Tibial artery (tissue), 4 donors: Measurements from ENCODE around the gene YPEL1.

Source experiments
- DNase-seq, 2 donors: peaks; one replicate each; pipeline ENCODE4 v3.0.0-alpha.2; 2019
- H3K27ac ChIP-seq, 2 donors: fragments of 200-600 bp; sonication (generic) in 1 of 2; 1 replicate in 1 of 2; 2 replicates in 1 of 2; pipeline ENCODE4 v1.5.1; 2018 to 2019; ENCODE audit warnings: mild to moderate bottlenecking in 1 of 2
- H3K27me3 ChIP-seq, 2 donors: fragments of 200-600 bp; sonication (generic) in 1 of 2; one replicate each; pipeline versions ENCODE4 v1.5.1 to v1.6.0; 2016 to 2019
- H3K36me3 ChIP-seq, 3 donors: fragments of 200-600 bp; sonication (generic) in 2 of 3; one replicate each; pipeline ENCODE4 v1.5.1; 2016 to 2019; ENCODE audit warnings: mild to moderate bottlenecking in 2 of 3
- H3K4me1 ChIP-seq, 4 donors: fragments of 200-600 bp; sonication (generic) in 2 of 4; 1 replicate in 3 of 4; 2 replicates in 1 of 4; pipeline ENCODE4 v1.5.1; 2016 to 2019
- H3K4me3 ChIP-seq, 2 donors: fragments of 200-600 bp; sonication (generic) in 1 of 2; 1 replicate in 1 of 2; 2 replicates in 1 of 2; pipeline ENCODE4 v1.5.1; 2018 to 2019; ENCODE audit warnings: mild to moderate bottlenecking in 2 of 2
- H3K9me3 ChIP-seq, 3 donors: fragments of 200-600 bp; sonication (generic) in 1 of 3; one replicate each; pipeline ENCODE4 v1.5.1; 2016 to 2019
- CTCF ChIP-seq, 2 experiments: fragments of 200-600 bp in 1 of 2; fragments of 450-650 bp in 1 of 2; IDR thresholded peaks; one replicate each; pipeline ENCODE4 v1.5.1; 2017 to 2019; ENCODE audit warnings: antibody characterized with exemption in 2 of 2, mild to moderate bottlenecking in 1 of 2, moderate library complexity in 1 of 2
- intact Hi-C: fragments of 100-400 bp; cut with DNase I; formaldehyde crosslinking; loops from one replicate; pipeline ENCODE4 v1.15.0; 2023; ENCODE audit warnings: low total_unique reads

The YPEL1 gene

GRCh38 chr22:21677606-21678443 lies 57.8 kb downstream of the YPEL1 start:
- H3K27ac ChIP-seq: no peak overlapping the region
- H3K4me3 ChIP-seq: no peak overlapping the region
- intact Hi-C loops: no loop called here
- no peak for DNase-seq
- no peaks in the 10 kb centered on the region for H3K27me3 ChIP-seq
- no peaks in the 10 kb centered on the region for H3K4me1 ChIP-seq
- TF ChIP-seq CTCF (IDR thresholded peaks at IDR 0.05): no peak
- H3K9me3 ChIP-seq: no peaks in the 10 kb centered on the region
- H3K36me3 ChIP-seq: peaks cover 37 to 75% (median 52%) of the 10 kb centered on the region in 3 donors

- DNase-seq: no peak
- no peaks in the 10 kb centered on the region for H3K9me3 ChIP-seq
- intact Hi-C loops: no loop called here
- no peak overlapping the region for H3K27ac ChIP-seq
- no peak overlapping the region for H3K4me3 ChIP-seq
- no peak for TF ChIP-seq CTCF (IDR thresholded peaks at IDR 0.05)
- peaks cover 47 to 85% (median 54%) of the 10 kb centered on the region in 3 donors for H3K36me3 ChIP-seq
- H3K27me3 ChIP-seq: no peaks in the 10 kb centered on the region
- H3K4me1 ChIP-seq: no peaks in the 10 kb centered on the region
These were observed 60.9 kb downstream of the YPEL1 start for GRCh38 chr22:21674638-21675245.

DNA sequence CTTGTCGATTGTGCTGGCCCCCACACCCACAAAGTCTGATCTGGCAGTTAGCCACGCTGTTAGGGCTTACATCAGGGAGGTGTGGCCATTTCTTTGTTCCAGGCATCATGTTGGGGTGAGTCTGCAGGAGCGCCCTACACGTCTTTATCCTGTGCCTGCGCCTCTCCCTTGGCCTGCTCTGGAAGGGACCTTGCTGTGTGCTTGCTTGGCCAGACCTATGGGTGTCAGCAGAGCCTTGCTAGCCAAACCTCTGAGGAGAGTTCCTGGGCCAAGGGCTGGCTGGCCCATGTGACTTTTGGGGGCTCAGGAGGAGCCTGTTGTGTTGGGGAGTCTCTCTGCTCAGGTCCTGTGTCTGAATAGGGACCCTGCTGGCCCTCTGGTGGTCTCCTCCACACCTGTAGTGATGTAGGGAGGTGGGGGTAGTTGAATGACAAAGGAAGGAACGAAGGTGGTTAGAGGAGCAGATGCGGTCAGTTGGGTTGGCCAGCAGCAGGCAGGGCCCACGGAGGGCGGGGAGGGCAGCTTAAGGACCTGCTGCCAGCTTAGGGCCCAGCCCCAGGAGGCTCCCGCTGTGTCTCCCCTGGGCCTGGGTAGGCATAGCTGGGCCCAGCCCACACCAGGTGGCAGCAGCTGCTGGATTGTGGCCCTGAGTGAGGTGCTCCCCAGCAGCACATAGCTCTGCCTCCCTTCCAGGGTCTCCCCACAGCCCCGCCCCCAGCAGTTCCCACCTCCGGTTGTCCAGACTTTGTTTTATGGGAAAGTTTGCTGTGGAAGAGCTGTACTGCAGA lies 61.9 kb downstream of the YPEL1 start:
- H3K4me1 ChIP-seq: no peaks in the 10 kb centered on the region
- no peaks in the 10 kb centered on the region for H3K27me3 ChIP-seq
- H3K4me3 ChIP-seq: no peak overlapping the region
- no peak overlapping the region for H3K27ac ChIP-seq
- TF ChIP-seq CTCF (IDR thresholded peaks at IDR 0.05): no peak
- peaks cover 47 to 88% (median 61%) of the 10 kb centered on the region in 3 donors for H3K36me3 ChIP-seq
- DNase-seq: no peak
- no peaks in the 10 kb centered on the region for H3K9me3 ChIP-seq
- intact Hi-C loops: no loop called here

DNA sequence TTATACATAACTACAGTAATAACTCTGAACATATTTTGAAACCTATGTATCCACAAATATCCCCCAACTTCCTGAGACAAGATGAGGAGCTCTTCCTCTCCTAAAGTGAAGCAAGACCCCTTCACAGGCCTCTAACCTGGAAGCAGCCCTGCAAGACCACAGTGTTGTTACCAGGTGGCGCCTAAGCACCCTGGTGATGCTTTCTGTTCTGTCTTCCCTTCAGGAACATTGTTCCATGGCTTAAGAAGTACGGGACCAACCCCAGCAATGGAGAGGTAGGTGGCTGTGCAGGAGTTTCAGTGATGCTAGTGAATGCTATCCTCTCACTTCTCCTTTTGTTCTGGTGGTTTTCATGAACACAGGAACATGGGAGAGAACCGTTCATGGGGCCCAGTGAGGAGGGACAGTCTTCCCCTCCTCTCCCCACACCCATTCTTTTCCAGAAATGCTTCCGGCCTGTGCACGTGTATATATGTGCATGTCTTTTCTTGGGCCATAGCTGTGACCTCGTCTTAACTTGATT lies 63.4 kb downstream of the YPEL1 start:
- H3K27me3 ChIP-seq: no peaks in the 10 kb centered on the region
- H3K36me3 ChIP-seq: peaks cover 47 to 74% (median 61%) of the 10 kb centered on the region in 3 donors
- H3K4me1 ChIP-seq: peaks cover 0 to 4% (median 1%) of the 10 kb centered on the region in 4 donors
- no peak overlapping the region for H3K4me3 ChIP-seq
- TF ChIP-seq CTCF (IDR thresholded peaks at IDR 0.05): no peak
- no peak for DNase-seq
- H3K9me3 ChIP-seq: no peaks in the 10 kb centered on the region
- H3K27ac ChIP-seq: no peak overlapping the region
- intact Hi-C loops: no loop called here

DNA sequence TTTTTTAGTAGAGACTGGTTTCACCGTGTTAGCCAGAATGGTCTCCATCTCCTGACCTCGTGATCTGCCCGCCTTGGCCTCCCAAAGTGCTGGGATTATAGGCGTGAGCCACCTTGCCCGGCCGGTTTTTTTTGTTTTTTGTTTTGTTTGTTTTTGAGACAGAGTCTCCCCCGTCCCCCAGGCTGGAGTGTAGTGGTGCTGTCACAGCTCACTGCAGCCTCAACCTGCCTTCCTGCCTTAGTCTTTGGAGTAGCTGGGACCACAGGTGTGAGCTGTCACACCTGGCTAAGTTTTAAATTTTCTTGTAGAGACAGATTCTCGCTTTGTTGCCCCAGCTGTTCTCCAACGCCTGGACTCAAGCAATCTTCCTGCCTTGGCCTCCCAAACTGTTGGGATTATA lies 66.6 kb downstream of the YPEL1 start:
- intact Hi-C loops: no loop called here
- H3K4me1 ChIP-seq: peaks cover 0 to 15% (median 9%) of the 10 kb centered on the region in 4 donors

More for the DNA sequence above, 66.6 kb downstream of the YPEL1 start:
- Histone ChIP-seq H3K27me3 (no peaks in the 10 kb centered on the region), H3K4me3 (no peak overlapping the region), H3K36me3 (peaks cover 34 to 46% (median 42%) of the 10 kb centered on the region in 3 donors), H3K27ac (no peak overlapping the region), H3K9me3 (no peaks in the 10 kb centered on the region)
- no peak for DNase-seq
- TF ChIP-seq CTCF (IDR thresholded peaks at IDR 0.05): no peak
